Inflammatory macrophage treated with lipopolysaccharide for 4 hours (primary cell): Measurements from ENCODE around the gene MMP26.

Experiments used
- DNase-seq: peaks from one replicate; pipeline ENCODE4 v3.0.0-alpha.2; 2020

MMP26 gene

DNA sequence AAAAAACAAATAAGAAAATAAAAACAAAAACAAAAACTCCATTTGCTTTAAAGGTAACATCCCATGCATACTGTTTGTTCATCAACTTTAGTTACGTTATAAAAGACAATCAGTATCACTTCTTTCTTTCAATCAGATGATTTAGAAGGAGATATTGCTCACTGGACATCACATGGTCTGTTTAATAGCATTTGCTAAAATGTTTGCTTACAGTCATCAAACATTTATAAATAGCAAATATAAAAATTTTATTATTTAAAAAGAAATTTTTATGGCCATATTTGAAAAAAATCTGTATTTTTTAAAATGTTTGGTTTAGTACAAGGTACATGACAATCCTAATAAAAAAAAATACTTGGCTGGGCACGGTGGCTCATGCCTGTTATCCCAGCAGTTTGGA is 22.6 kb downstream of the MMP26 start:
- no peak for DNase-seq

DNA sequence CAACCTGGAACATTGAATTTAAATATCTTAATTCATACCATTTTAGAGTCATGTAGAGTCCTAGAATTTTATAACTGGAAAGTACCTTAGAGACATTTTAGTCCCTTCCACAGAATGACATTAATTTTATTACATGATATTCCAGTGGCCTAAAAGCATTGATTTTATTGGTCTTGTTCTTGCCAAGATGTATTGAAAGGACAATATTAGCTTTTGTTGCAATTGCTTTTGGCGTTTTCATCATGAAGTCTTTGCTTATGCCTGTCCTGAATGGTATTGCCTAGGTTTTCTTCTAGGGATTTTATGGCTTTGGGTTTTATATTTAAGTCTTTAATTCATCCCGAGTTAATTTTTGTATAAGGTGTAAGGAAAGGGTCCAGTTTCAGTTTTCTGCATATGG is 36.2 kb downstream of the MMP26 start:
- no peak for DNase-seq

DNA sequence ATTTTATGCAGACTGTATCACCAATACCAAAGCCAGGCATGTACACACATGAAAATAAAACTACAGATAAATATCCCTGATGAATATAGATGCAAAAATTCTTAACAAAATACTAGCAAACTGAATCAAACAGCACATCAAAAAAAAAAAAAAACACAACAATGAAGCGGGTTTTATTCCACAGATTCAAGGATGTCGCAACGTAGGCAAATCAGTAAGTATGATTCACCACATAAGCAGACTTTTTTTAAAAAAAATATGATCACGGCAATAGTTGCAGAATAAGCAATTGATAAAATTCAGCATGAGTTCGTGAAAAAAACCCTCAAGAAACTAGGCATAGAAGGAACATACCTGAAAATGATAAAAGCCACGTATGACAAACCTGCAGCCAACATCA is 43.9 kb downstream of the MMP26 start:
- DNase-seq = no peak

DNA sequence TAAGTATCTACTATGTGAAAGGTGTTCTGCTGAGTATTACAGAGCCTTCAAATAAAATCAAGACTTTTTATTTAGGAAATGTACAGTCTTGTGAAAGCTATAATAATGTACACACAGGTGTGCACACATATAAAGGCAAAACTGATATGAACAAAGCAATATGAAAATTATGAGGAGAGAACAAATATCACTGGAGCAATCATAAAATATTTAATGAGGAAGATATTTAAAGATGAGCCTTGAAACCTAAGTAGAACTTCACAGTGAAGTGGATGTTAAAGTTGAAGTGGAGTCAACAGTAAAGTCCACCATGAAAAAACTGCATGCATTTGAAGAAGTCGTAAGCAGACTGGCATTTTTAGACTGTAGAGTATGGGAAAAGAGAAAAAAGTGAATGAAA is 46.6 kb downstream of the MMP26 start:
- DNase-seq = no peak
